ENCODE measurements around the gene MEIS1. TPM values are rescaled to one million over a fixed set of nuclear protein-coding genes. Genes with fewer than 3 reads are reported as not detected.

MEIS1 gene
- polyA plus RNA-seq, 1 donor, result 16.6 TPM

- DNase-seq, result no peak
Measured at GRCh38 chr2:66431846-66432587, 2.9 kb upstream of the MEIS1 start.

- peak; percentile 96 for DNase-seq
Measured at GRCh38 chr2:66432801-66433694, 1.9 kb upstream of the MEIS1 start.

GRCh38 chr2:66433695-66433944, 1.3 kb upstream of the MEIS1 start:
- no peak for DNase-seq

GRCh38 chr2:66433945-66434678, 813 bp upstream of the MEIS1 start:
- peak; percentile 79 for DNase-seq

GRCh38 chr2:66435549-66435875, 587 bp downstream of the MEIS1 start:
- DNase-seq, result no peak

DNA sequence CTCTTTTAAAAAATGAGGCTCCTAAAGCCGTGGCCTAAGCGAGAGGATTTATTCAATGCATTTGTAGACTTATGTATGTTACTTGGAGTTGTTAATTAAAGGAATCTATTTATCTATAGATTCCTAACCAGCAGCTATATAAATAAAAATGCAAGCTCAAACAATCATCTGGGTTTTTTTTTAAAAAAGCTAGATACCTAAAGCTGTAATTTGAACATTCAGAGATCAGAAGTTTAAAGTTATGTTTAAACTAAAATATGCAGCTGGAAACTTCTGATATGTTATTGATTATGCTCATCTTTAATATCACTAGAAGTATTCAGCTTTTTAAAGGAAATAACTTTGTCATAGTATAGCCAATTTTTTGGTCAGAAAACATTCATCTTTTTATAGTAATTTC, 1.0 kb downstream of the MEIS1 start:
- no peak for DNase-seq

- DNase-seq, result no peak
Measured at GRCh38 chr2:66436581-66437001, 1.7 kb downstream of the MEIS1 start.

- no peak for DNase-seq
Measured at GRCh38 chr2:66437109-66437690, 2.3 kb downstream of the MEIS1 start.

- no peak for DNase-seq
Measured at GRCh38 chr2:66437691-66438497, 3.0 kb downstream of the MEIS1 start.

DNA sequence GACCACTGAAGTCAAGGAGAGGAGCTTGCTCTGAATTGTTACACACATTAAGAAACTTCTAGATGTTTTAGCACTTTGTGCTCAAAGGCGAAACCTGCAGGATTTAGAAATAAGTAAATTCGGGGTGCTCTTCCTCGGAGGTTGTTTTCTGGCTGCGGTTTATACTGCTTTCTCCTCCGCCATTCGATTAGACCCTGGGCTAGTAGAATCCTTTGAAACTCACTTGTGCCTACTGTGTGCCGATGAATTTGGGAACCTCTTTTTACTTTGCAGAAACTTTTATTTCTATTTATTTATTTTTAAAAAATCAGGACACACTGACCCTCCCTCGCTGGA, 3.5 kb downstream of the MEIS1 start:
- DNase-seq, result no peak

DNA sequence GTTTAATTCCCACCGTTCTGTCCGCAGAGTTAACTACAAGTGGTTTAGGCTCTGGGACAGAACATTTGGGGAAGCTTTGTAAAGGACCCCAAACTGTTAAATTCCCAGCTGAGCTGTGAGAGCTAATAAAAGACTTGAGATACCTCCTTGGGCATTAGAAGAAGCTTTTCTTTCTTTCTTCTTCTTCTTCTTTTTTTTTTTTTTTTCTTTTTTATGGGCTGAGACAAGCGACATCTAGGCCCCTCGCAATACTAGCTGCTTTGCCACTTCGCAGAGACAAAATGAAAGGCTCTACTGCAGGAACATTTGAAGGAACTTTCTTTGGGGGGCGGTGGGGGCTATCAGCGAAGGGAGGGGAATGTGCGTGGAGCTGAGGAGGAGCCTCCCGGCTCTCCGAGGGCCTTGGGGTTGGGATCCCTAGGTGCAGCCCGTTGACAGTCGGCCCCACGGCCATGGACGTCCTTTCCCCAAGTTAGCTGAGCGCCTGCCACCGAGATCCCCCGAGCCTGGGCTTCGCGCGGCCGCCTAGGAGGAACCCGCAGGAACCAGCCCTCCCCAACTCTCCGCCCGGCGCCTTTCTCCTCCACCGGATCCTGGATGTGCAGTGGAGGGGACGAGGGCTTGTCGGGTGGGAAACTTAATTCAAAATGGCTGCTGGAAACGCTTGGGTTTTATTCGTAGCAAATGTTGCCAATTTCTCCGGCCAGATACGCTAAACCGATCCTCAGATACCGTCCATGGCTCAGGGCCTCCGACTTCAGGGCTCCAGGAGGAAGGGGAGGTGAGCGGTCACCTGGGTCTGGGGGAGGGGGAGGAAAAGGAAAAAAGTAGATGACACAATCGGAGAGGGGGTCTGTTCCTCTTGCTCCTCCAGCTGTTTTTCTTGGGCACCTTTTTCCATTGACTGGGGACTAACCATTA, 4.2 kb downstream of the MEIS1 start:
- DNase-seq, result peak; percentile 58

DNA sequence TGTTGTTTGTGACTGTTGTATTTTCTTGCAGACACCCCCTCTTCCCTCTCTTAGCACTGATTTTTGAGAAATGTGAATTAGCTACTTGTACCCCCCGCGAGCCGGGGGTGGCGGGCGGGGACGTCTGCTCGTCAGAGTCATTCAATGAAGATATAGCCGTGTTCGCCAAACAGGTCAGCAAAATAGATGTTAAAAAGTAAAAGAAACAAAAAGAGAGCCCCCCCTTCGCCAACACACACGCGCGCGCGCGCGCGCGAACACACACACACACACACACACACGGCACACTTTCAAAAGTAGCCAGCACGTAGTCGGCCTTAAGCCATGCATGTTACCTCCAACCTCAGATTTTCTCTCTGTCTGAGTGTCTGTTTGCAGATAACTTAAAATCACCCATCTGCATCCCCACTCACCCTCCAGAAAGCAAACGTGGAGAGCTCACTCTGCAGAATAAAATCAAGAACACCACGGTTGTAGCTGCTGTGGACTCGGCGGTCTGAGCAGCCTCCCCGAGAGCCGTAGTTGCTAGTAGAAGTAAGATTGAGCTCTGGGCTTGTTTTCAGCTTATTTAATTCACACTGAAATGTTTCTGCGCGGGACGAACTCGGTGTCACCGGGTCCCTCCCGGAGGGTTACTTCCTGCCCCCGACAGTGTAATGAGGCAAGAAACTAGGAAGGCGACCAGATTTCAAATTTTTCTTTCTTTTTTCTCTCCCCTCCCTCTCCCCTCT, 5.1 kb downstream of the MEIS1 start:
- peak; percentile 63 for DNase-seq

DNA sequence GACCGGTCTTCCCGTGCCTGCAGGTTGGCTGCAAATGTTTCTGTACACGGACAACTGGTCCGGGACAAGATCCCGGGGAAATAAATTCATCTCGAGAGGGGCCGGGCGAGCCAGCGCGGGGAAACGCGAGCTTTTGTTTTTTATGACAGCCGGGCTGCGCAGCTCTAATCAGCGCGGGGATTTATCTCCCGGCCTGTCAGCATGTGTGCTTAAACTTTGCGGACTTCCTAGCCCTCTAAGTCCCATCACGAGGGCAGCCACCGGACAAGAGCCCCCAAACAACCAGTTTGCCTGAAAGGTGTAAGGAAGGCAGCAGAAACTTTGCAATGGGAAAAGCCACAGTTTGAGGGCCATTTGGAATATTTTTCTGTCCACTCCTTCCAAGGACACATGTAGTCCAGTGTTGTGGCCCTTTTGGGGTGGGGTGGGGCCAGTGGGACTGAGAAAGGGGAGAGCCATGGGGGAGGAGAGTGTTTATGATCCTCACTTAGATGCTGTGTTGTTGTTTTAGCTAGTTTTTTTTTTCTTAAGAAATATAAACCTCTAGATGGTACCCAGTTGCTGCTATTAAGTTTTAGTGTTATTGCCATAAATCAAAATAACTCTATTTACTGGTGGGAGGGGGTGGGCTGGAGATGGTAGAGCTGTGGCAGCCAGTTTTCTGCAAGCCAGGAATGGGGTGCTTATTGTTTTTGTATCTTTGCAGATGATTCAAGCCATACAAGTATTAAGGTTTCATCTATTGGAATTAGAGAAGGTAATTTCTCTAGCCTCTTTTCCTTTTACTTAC, 6.0 kb downstream of the MEIS1 start:
- DNase-seq, result no peak

- DNase-seq, result no peak
Measured at GRCh38 chr2:66441581-66442320, 6.8 kb downstream of the MEIS1 start.

GRCh38 chr2:66442516-66443185, 7.7 kb downstream of the MEIS1 start:
- DNase-seq, result no peak

DNA sequence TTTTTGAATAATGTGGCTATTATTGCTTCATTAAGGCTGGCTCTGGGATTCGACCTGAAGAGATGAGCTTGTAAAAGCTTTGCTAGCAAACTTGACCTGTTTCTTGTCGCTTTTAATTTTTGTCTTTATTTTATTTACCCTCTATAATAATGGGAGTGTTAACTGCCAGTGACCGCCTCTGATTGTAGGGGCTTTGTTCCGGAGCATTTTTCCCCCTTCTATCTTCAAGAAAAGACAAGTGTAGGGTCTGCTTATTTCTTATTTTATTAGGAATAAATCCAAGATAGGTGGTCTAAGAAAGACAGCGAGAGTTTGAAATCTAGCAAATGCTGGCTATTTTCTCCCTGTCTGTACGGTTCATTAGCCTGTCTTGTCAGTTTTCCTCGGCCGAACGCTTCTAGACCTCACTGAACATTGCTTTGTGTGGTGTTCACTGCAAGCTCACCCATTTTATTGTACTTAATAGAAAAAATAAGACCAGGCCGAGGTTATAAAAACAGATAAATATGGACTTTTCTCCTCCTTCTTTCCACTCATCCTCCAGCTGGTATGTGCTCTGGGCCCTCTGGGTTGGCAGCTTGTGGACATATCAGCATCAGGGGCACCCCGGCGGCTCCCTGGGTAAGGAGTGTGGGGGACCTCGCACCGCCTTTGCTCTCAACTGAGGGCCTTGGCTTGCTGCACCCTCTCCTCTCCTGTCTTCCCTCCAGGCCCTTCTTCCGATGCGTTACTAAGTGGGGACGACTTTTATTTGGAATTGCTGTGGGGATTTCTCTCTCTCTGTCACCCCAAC, 8.5 kb downstream of the MEIS1 start:
- no peak for DNase-seq

All from hindlimb muscle (tissue), 1 donor.